Thoracic aorta endothelial cell (primary cell): ENCODE data around the gene CEP135. TPM values are rescaled to one million over a fixed set of nuclear protein-coding genes. Genes with fewer than 3 reads are reported as not detected.

Experiments
- total RNA-seq: library from RNA; depleted of rRNA; stranded (reverse); fragments of >200 nt; gene quantifications from 2 replicates; pipeline ENCODE4 v1.2.3, GENCODE V29; 2012

The CEP135 gene, protein sequence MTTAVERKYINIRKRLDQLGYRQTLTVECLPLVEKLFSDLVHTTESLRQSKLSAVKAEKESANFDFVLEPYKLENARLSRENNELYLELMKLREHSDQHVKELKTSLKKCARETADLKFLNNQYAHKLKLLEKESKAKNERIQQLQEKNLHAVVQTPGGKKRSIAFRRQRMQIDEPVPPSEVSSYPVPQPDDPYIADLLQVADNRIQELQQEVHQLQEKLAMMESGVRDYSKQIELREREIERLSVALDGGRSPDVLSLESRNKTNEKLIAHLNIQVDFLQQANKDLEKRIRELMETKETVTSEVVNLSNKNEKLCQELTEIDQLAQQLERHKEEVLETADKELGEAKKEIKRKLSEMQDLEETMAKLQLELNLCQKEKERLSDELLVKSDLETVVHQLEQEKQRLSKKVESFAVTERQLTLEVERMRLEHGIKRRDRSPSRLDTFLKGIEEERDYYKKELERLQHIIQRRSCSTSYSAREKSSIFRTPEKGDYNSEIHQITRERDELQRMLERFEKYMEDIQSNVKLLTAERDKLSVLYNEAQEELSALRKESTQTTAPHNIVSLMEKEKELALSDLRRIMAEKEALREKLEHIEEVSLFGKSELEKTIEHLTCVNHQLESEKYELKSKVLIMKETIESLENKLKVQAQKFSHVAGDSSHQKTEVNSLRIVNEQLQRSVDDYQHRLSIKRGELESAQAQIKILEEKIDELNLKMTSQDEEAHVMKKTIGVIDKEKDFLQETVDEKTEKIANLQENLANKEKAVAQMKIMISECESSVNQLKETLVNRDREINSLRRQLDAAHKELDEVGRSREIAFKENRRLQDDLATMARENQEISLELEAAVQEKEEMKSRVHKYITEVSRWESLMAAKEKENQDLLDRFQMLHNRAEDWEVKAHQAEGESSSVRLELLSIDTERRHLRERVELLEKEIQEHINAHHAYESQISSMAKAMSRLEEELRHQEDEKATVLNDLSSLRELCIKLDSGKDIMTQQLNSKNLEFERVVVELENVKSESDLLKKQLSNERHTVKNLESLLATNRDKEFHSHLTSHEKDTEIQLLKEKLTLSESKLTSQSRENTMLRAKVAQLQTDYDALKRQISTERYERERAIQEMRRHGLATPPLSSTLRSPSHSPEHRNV
- 20.6 and 24.3 TPM in 2 replicates for total RNA-seq

DNA sequence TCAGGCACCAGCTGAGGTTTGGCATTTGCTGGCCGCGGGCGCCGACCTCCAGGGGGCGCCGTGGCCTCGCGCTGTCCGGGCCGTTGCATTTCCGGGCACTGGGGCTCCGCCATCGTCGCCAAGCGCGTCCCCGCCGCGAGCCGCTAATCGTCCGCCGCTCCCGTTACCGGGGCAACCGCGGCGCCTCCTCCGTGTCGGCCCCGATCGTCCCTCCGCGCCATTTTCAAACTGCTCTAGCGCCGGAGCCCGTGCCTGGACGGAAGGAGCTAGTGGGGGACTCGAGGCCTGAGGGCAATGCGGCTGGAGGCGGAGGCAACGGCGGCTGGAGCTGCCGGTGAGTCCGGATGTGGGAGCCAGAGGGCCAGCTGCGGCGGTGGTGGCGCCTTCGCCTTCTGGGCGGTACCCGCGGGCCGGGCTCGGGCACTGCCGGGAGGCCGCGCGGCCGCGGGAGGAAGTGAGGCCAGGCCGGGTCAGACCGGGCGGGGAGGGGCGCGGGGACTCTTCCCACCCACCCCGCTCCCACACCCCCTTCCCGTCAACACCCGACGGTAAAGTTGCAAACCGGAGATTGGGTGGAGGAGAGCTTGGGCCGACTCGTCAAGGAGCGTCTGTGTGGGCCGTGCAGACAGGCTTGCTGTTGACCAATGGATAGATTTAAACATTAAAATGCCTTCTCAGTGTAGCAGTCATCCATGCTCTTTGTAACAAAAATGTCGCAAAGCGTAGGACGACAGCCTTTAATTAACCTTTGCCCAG lies at the start of gene CEP135:
TSS of gene CEP135 (plus strand) at position 220 of the 756 bp plus-strand sequence. CDS start 3,186 bp downstream, outside the sequence.

Other genes with a start within 250 kb of the CEP135 start
- not detected in 2 replicates for gene EXOC1L, start 129.2 kb upstream of the CEP135 start, total RNA-seq
- 65.0 and 68.1 TPM in 2 replicates for gene EXOC1, start 95.3 kb upstream of the CEP135 start, total RNA-seq